ENCODE measurements around the gene SYTL1. TPM values are rescaled to one million over a fixed set of nuclear protein-coding genes. Genes with fewer than 3 reads are reported as not detected.

The SYTL1 gene
- total RNA-seq, 4 donors from 2014 or later = 5.2 to 9.2 (median 6.9) TPM

DNA sequence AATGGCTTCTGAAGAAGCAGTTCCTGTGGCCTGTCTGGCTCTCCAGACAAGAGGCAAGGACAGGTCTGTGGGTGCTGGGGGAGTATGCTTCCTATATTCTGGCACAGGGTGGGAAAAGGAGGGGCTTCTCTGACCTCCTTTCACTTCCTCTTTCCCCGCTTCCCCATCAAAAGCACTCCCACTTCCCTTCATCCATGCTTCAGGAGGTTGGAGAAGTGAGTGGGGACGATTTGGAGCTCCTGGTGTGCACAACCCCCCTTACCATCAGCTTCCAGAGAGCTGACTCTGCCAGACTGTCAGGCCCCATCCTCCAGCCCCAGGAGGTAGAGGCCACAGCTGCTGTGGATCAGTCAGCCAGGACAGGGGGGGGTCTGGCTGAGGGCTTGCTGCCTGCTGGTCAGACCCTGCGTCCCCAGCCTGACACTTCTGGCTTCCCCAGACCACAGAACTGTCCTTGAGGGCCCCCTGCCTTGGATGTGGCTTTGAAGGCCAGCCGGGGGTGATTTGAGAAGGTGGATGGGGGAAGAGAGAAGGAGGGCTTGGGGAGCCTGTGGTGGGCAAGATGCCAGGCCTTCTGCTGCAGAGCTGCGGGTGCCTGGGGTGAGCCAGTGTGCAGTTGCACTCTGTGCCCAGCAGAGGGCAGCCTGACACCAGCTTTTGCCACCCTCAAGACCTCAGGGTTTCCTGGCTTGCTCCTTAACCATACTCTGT is 41.3 kb upstream of the SYTL1 start:
- TF ChIP-seq, protein P1, sequence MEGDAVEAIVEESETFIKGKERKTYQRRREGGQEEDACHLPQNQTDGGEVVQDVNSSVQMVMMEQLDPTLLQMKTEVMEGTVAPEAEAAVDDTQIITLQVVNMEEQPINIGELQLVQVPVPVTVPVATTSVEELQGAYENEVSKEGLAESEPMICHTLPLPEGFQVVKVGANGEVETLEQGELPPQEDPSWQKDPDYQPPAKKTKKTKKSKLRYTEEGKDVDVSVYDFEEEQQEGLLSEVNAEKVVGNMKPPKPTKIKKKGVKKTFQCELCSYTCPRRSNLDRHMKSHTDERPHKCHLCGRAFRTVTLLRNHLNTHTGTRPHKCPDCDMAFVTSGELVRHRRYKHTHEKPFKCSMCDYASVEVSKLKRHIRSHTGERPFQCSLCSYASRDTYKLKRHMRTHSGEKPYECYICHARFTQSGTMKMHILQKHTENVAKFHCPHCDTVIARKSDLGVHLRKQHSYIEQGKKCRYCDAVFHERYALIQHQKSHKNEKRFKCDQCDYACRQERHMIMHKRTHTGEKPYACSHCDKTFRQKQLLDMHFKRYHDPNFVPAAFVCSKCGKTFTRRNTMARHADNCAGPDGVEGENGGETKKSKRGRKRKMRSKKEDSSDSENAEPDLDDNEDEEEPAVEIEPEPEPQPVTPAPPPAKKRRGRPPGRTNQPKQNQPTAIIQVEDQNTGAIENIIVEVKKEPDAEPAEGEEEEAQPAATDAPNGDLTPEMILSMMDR (IDR thresholded peaks at IDR 0.05) = peak; percentile 96 to 100 (median 99)
- TF ChIP-seq EP300 (IDR thresholded peaks at IDR 0.05; ENCODE audit: low read depth) (no peak), POLR2A (IDR thresholded peaks at IDR 0.05) (no peak), POLR2AphosphoS5 (IDR thresholded peaks at IDR 0.05) (no peak)
- Histone ChIP-seq H3K9me3 (no peaks in the 10 kb centered on the region), H3K4me3 (no peak overlapping the region), H3K36me3 (peaks cover 0 to 9% (median 3%) of the 10 kb centered on the region in 4 donors), H3K27ac (peak overlapping the region; percentile 78 to 92 (median 88)), H3K4me1 (peaks cover 18 to 31% (median 23%) of the 10 kb centered on the region in 4 donors), H3K27me3 (no peaks in the 10 kb centered on the region)
- 45% methylated on average over 5 of the region's 5 CpGs; no CpG with 5 or more reads in 1 of the 2 donors for WGBS, 2 donors (ENCODE audit: low coverage in 1 of 2)
- intact Hi-C loops (cut with DNase I; ENCODE audit: low total_unique reads) (loop anchor here (5.0 kb wide), 1 partner anchor 92 kb away; the partner anchor contains the start of gene GPR3), in situ Hi-C loops (cut with MboI; ENCODE audit: low pct_ligation_motif_present in 1 of 4, low pct_unique_long_range_greater_than_20kb in 1 of 4, low sequenced_read_pairs in 3 of 4) (loop anchor here (5.0 kb wide), 2 partner anchors 87 to 92 kb away; partner anchors contain the start of gene GPR3 (in 3 of the 4))
- DNase-seq = peak; percentile 80

DNA sequence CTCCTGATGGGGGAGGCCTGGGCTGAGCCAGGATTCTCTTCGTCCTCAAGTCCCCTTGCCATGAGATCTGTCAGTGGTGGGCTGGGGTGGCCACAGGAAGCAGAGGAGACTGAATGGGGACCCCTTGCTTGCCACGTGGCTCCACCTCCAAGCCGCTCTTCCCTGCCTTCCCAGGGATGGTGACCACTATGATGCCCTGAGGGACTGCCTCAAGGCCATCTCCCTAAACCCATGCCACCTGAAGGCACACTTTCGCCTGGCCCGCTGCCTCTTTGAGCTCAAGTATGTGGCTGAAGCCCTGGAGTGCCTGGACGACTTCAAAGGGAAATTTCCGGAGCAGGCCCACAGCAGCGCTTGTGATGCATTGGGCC is 40.8 kb upstream of the SYTL1 start:
- H3K27me3 ChIP-seq = no peaks in the 10 kb centered on the region
- in situ Hi-C loops (cut with MboI; ENCODE audit: low pct_ligation_motif_present in 1 of 4, low pct_unique_long_range_greater_than_20kb in 1 of 4, low sequenced_read_pairs in 3 of 4) = loop anchor here (5.0 kb wide), 2 partner anchors 86 to 91 kb away; partner anchors contain the start of gene GPR3 (in 3 of the 4)
- WGBS, 2 donors (ENCODE audit: low coverage in 1 of 2) = 74% methylated on average over 8 of the region's 8 CpGs; no CpG with 5 or more reads in 1 of the 2 donors

DNA sequence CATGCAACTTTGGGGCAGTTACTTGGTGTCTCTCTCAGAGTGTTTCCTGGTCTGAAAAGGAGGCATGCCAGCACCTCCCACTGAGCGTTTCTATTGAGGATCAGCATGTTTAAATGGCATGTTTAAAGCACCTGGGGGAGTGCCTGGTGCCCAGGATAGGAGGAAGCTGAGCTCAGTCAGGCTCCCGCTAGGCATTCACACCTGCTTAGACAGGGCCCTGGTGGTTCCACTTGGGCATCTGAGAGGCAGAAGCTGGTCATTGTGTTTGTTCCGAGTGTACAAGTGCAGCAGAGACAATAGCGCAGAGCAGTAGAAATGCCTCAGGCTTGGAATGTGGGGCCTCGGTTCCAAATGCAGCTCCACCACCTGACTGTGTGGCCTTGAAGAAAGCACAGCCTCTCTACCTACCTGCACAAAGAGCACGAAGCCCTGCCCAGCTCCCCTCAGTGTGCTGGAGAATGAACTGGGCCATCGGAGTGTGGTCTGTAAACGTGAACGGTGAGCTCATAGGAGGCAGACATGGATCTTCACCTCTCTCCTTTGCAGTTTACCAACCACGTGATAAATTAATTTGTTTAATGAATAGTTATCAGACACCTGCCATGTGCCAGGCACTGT is 40.1 kb upstream of the SYTL1 start:
- Histone ChIP-seq H3K4me3 (no peak overlapping the region), H3K36me3 (peaks cover 0 to 9% (median 3%) of the 10 kb centered on the region in 4 donors), H3K27ac (peak overlapping the region in 1 of 4 donors; percentile 91), H3K27me3 (no peaks in the 10 kb centered on the region), H3K4me1 (peaks cover 18 to 31% (median 23%) of the 10 kb centered on the region in 4 donors), H3K9me3 (no peaks in the 10 kb centered on the region)
- intact Hi-C loops (cut with DNase I; ENCODE audit: low total_unique reads) = loop anchor here (5.0 kb wide), 1 partner anchor 91 kb away; the partner anchor contains the start of gene GPR3
- WGBS, 2 donors (ENCODE audit: low coverage in 1 of 2) = 83% methylated on average over 9 of the region's 10 CpGs; no CpG with 5 or more reads in 1 of the 2 donors
- TF ChIP-seq EP300 (IDR thresholded peaks at IDR 0.05; ENCODE audit: low read depth) = no peak
- no peak for TF ChIP-seq POLR2A (IDR thresholded peaks at IDR 0.05)
- TF ChIP-seq, protein P1 (IDR thresholded peaks at IDR 0.05) = no peak
- TF ChIP-seq POLR2AphosphoS5 (IDR thresholded peaks at IDR 0.05) = no peak
- in situ Hi-C loops (cut with MboI; ENCODE audit: low pct_ligation_motif_present in 1 of 4, low pct_unique_long_range_greater_than_20kb in 1 of 4, low sequenced_read_pairs in 3 of 4) = loop anchor here (5.0 kb wide), 2 partner anchors 86 to 91 kb away; partner anchors contain the start of gene GPR3 (in 3 of the 4)
- no peak for DNase-seq

More for the DNA sequence above, 40.8 kb upstream of the SYTL1 start:
- peaks cover 18 to 31% (median 23%) of the 10 kb centered on the region in 4 donors for H3K4me1 ChIP-seq
- no peaks in the 10 kb centered on the region for H3K9me3 ChIP-seq
- no peak for DNase-seq
- intact Hi-C loops (cut with DNase I; ENCODE audit: low total_unique reads) = loop anchor here (5.0 kb wide), 1 partner anchor 91 kb away; the partner anchor contains the start of gene GPR3
- TF ChIP-seq EP300 (IDR thresholded peaks at IDR 0.05; ENCODE audit: low read depth) (no peak), POLR2A (IDR thresholded peaks at IDR 0.05) (no peak), POLR2AphosphoS5 (IDR thresholded peaks at IDR 0.05) (no peak)
- TF ChIP-seq, protein P1 (IDR thresholded peaks at IDR 0.05) = no peak
- peaks cover 0 to 9% (median 3%) of the 10 kb centered on the region in 4 donors for H3K36me3 ChIP-seq
- peak overlapping the region; percentile 78 to 92 (median 88) for H3K27ac ChIP-seq
- H3K4me3 ChIP-seq = no peak overlapping the region

DNA sequence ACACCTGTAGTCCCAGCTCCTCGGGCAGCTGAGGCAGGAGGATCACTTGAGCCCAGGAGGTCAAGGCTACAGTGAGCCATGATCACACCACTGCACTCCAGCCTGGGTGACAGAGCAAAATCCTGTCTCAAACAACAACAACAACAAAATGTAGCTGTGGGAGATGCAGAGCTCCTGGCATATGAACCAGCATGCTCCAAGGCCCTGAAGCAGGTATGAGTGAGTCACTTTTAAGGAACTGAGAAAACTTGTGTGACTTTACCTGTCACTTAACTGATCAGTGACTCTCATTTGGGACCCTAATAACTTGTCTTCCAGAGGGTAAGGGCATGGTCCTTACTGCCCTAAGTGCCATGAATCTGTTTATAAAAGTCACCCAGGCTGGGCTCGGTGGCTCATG is 39.2 kb upstream of the SYTL1 start:
- H3K27ac ChIP-seq = no peak overlapping the region
- H3K36me3 ChIP-seq = peaks cover 0 to 9% (median 3%) of the 10 kb centered on the region in 4 donors
- in situ Hi-C loops (cut with MboI; ENCODE audit: low pct_ligation_motif_present in 1 of 4, low pct_unique_long_range_greater_than_20kb in 1 of 4, low sequenced_read_pairs in 3 of 4) (loop anchor here (5.0 kb wide), 2 partner anchors 85 to 90 kb away; partner anchors contain the start of gene GPR3 (in 3 of the 4)), intact Hi-C loops (cut with DNase I; ENCODE audit: low total_unique reads) (loop anchor here (5.0 kb wide), 1 partner anchor 90 kb away; the partner anchor contains the start of gene GPR3)
- H3K4me1 ChIP-seq = peaks cover 18 to 31% (median 23%) of the 10 kb centered on the region in 4 donors
- H3K9me3 ChIP-seq = no peaks in the 10 kb centered on the region
- H3K27me3 ChIP-seq = no peaks in the 10 kb centered on the region
- TF ChIP-seq POLR2A (IDR thresholded peaks at IDR 0.05) = no peak
- no peak for TF ChIP-seq POLR2AphosphoS5 (IDR thresholded peaks at IDR 0.05)
- TF ChIP-seq, protein P1 (IDR thresholded peaks at IDR 0.05) = no peak
- TF ChIP-seq EP300 (IDR thresholded peaks at IDR 0.05; ENCODE audit: low read depth) = no peak
- WGBS, 2 donors (ENCODE audit: low coverage in 1 of 2) = 92% methylated on average over 2 of the region's 2 CpGs; no CpG with 5 or more reads in 1 of the 2 donors
- DNase-seq = no peak
- H3K4me3 ChIP-seq = no peak overlapping the region

Data from transverse colon (tissue), 4 donors.